ENCODE results near the gene CHAT.

DNA sequence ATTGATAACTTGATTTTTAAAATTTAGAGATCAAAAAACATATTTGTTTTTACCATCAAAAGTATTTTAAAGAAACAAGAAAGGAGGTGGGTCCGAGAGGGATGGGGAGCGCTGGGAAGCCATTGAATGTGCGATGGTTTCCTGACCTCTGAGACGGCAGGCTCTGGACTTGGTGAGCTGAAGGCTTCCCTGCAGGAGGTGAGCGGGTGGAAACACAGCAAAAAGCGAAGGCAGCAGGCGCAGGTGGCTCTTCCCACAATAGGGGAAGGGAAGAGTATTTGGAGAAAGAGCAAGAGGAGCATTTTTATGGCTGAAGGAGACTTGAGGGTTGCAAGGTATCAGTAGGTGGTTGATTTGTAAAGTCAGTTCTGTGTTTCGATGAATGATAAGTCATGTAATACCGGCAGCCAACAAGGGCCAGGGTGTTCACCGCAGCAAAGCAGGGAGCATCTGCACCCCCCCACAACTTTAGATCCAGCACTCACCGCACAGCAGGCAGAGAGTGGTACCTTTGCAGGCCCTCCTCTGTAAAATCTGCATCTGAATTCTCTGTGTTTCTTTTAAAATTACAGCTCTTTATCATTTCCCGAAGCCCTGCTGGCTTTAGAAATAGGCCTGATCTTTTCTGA, 76.2 kb downstream of the CHAT start:
- TF ChIP-seq, protein P1, sequence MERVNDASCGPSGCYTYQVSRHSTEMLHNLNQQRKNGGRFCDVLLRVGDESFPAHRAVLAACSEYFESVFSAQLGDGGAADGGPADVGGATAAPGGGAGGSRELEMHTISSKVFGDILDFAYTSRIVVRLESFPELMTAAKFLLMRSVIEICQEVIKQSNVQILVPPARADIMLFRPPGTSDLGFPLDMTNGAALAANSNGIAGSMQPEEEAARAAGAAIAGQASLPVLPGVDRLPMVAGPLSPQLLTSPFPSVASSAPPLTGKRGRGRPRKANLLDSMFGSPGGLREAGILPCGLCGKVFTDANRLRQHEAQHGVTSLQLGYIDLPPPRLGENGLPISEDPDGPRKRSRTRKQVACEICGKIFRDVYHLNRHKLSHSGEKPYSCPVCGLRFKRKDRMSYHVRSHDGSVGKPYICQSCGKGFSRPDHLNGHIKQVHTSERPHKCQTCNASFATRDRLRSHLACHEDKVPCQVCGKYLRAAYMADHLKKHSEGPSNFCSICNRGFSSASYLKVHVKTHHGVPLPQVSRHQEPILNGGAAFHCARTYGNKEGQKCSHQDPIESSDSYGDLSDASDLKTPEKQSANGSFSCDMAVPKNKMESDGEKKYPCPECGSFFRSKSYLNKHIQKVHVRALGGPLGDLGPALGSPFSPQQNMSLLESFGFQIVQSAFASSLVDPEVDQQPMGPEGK (CRISPR knock-in tag; IDR thresholded peaks at IDR 0.05; ENCODE audit: borderline replicate concordance): no peak
- TF ChIP-seq ZNF8 (CRISPR knock-in tag; IDR thresholded peaks at IDR 0.05): no peak
- TF ChIP-seq, protein P2, sequence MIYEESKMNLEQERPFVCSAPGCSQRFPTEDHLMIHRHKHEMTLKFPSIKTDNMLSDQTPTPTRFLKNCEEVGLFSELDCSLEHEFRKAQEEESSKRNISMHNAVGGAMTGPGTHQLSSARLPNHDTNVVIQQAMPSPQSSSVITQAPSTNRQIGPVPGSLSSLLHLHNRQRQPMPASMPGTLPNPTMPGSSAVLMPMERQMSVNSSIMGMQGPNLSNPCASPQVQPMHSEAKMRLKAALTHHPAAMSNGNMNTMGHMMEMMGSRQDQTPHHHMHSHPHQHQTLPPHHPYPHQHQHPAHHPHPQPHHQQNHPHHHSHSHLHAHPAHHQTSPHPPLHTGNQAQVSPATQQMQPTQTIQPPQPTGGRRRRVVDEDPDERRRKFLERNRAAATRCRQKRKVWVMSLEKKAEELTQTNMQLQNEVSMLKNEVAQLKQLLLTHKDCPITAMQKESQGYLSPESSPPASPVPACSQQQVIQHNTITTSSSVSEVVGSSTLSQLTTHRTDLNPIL (CRISPR knock-in tag; IDR thresholded peaks at IDR 0.05; ENCODE audit: low read depth): no peak
- TF ChIP-seq SNAI2 (CRISPR knock-in tag; IDR thresholded peaks at IDR 0.05): no peak
- no peak for TF ChIP-seq ZFP3 (CRISPR knock-in tag; IDR thresholded peaks at IDR 0.05)
- TF ChIP-seq PPARA (CRISPR knock-in tag; IDR thresholded peaks at IDR 0.05; ENCODE audit: borderline replicate concordance): no peak
- TF ChIP-seq RARB (CRISPR knock-in tag; IDR thresholded peaks at IDR 0.05): no peak
- no peak for TF ChIP-seq TOX (CRISPR knock-in tag; IDR thresholded peaks at IDR 0.05; ENCODE audit: borderline replicate concordance)
- no peak for TF ChIP-seq ZNF70 (CRISPR knock-in tag; IDR thresholded peaks at IDR 0.05)
- no peak for TF ChIP-seq ZFP30 (CRISPR knock-in tag; IDR thresholded peaks at IDR 0.05)

Data from SK-N-SH treated with all-trans-retinoic acid at 6 μM for 48 hours (cell line).